ENCODE results near the gene DAZAP2. TPM values are rescaled to one million over a fixed set of nuclear protein-coding genes. Genes with fewer than 3 reads are reported as not detected.

DAZAP2 gene
- total RNA-seq, 1 donor from 2014 or later = 209 TPM

DNA sequence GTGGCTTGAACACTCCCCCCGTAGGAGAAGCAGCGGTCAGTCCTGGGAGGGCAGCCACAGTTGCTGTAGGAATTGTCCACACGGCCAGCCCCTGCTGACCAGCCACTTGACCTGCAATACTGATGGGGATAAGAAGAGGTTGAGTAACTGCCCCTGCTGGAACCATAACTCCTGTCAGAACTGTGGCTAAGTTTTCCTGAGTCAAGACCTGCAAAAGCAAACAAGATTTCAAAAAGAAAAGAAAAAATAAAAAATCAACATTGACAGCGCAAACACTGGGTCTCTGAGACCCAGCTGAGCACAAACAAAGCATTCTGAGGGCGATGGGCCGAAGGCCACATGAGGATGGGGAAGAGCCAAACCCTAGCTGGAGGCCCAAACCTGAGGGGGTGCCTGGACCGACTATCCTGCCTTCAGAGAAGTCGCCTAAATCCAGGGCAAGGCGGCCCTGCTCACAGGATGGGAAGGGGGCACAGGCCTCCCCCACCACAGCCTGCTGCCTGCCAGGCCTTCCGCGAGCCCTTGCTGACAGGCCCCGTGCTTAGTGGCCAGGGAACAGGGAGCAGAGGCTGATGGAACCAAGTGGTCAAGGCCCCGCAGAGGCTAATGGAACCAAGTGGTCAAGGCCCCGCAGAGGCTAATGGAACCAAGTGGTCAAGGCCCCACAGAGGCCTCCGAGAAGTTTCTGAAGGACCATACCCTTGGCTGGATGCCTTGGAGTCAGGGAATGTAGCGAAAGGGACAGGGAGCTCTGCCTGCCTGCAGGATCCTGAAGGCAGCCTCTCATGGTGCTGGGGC lies 39.9 kb upstream of the DAZAP2 start:
- TF ChIP-seq, protein P1, sequence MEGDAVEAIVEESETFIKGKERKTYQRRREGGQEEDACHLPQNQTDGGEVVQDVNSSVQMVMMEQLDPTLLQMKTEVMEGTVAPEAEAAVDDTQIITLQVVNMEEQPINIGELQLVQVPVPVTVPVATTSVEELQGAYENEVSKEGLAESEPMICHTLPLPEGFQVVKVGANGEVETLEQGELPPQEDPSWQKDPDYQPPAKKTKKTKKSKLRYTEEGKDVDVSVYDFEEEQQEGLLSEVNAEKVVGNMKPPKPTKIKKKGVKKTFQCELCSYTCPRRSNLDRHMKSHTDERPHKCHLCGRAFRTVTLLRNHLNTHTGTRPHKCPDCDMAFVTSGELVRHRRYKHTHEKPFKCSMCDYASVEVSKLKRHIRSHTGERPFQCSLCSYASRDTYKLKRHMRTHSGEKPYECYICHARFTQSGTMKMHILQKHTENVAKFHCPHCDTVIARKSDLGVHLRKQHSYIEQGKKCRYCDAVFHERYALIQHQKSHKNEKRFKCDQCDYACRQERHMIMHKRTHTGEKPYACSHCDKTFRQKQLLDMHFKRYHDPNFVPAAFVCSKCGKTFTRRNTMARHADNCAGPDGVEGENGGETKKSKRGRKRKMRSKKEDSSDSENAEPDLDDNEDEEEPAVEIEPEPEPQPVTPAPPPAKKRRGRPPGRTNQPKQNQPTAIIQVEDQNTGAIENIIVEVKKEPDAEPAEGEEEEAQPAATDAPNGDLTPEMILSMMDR (IDR thresholded peaks at IDR 0.05) = no peak
- ChIA-PET POLR2A (no interaction called here), CTCF (no interaction called here)
- peaks cover 16% of the 10 kb centered on the region for H3K36me3 Mint-ChIP-seq (ENCODE audit: low read depth)
- no peaks in the 10 kb centered on the region for H3K4me1 Mint-ChIP-seq
- no peaks in the 10 kb centered on the region for H3K9me3 Mint-ChIP-seq
- H3K27ac Mint-ChIP-seq = no peak overlapping the region
- intact Hi-C loops (cut with micrococcal nuclease) = no loop called here
- no peaks in the 10 kb centered on the region for H3K27me3 Mint-ChIP-seq
- no peak overlapping the region for H3K4me3 Mint-ChIP-seq
- ATAC-seq (ENCODE audit: low read depth) (no peak), DNase-seq (no peak)

DNA sequence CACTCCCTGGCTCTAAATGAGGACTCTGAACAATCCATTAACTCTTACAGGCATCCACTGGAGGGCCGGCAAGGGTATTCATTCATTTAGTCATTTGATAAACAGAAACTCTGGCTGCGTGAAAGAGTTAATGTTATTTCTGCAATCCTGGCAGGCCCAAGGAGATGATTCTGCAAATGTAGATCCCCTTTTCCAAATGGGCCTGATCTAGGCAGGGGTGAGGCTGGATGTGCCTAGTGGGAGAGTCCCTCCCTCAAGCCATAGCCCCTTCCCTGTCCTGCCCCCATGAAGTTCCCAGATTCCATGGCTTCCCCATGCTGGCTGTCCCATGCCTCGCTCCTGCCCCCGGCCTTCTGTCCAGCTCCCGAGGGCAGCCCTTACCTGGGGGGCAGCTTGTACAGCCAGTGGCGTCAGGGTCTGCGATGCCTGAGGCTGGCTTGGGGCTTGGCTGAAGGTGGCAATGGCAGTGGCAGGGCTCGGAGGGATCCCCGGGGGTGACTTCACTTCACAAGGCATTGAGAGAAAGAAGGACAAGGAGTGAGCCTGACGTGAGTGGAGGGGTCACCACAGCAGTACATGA lies 39.2 kb upstream of the DAZAP2 start:
- ChIA-PET CTCF (no interaction called here), POLR2A (no interaction called here)
- TF ChIP-seq, protein P1 (IDR thresholded peaks at IDR 0.05) = no peak
- Mint-ChIP-seq H3K9me3 (no peaks in the 10 kb centered on the region), H3K27ac (no peak overlapping the region), H3K4me3 (no peak overlapping the region), H3K4me1 (no peaks in the 10 kb centered on the region), H3K36me3 (ENCODE audit: low read depth) (peaks cover 16% of the 10 kb centered on the region), H3K27me3 (no peaks in the 10 kb centered on the region)
- ATAC-seq (ENCODE audit: low read depth) (no peak), DNase-seq (no peak)
- intact Hi-C loops (cut with micrococcal nuclease) = no loop called here

DNA sequence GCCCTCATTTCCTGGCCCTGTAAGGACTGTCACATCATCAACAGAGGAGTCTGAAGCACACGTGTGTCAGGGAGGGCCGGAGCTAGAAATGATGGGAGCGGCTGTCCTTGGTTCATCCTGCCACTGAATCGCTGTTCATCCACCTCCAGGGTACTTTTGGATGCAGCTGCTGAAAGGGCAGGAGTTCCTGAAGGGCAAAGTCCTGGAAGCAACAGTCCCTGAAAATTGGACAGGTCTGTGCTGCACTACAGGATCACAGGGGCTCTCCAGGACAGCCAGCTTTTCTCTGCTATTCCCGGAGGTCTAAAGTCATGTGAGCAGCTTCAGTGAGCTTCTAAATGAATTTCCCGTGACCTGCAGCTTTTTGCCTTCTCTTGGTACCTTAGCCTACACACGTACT lies 38.5 kb upstream of the DAZAP2 start:
- H3K4me1 Mint-ChIP-seq = no peaks in the 10 kb centered on the region
- H3K4me3 Mint-ChIP-seq = no peak overlapping the region
- no peaks in the 10 kb centered on the region for H3K27me3 Mint-ChIP-seq

DNA sequence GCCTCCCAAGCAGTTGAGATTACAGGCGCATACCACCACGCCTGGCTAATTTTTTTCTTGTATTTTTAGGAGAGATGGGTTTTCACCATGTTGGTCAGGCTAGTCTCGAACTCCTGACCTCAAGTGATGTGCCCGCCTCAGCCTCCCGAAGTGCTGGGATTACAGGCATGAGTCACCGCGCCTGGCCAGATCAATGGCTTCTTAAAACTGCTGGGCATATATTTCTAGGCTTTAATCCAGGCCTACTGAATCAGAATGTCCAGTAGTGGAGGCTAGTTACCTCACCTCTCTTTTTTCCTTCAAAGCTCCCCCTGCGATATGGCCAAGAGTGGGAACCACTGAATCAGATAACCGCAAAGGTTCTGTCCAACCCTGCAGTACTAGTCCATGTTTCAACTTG lies 37.8 kb upstream of the DAZAP2 start:
- TF ChIP-seq, protein P1 (IDR thresholded peaks at IDR 0.05) = no peak
- H3K4me3 Mint-ChIP-seq = no peak overlapping the region
- no peaks in the 10 kb centered on the region for H3K27me3 Mint-ChIP-seq
- CTCF ChIA-PET = no interaction called here
- DNase-seq = no peak
- no peaks in the 10 kb centered on the region for H3K9me3 Mint-ChIP-seq
- intact Hi-C loops (cut with micrococcal nuclease) = no loop called here
- H3K4me1 Mint-ChIP-seq = no peaks in the 10 kb centered on the region
- no peak for ATAC-seq (ENCODE audit: low read depth)
- POLR2A ChIA-PET = no interaction called here
- H3K27ac Mint-ChIP-seq = no peak overlapping the region
- H3K36me3 Mint-ChIP-seq (ENCODE audit: low read depth) = peaks cover 16% of the 10 kb centered on the region

More for the DNA sequence above, 38.5 kb upstream of the DAZAP2 start:
- no peak for ATAC-seq (ENCODE audit: low read depth)
- intact Hi-C loops (cut with micrococcal nuclease) = no loop called here
- DNase-seq = no peak
- Mint-ChIP-seq H3K27ac (no peak overlapping the region), H3K36me3 (ENCODE audit: low read depth) (peaks cover 16% of the 10 kb centered on the region), H3K9me3 (no peaks in the 10 kb centered on the region)
- POLR2A ChIA-PET = no interaction called here
- TF ChIP-seq, protein P1 (IDR thresholded peaks at IDR 0.05) = no peak
- CTCF ChIA-PET = no interaction called here

DNA sequence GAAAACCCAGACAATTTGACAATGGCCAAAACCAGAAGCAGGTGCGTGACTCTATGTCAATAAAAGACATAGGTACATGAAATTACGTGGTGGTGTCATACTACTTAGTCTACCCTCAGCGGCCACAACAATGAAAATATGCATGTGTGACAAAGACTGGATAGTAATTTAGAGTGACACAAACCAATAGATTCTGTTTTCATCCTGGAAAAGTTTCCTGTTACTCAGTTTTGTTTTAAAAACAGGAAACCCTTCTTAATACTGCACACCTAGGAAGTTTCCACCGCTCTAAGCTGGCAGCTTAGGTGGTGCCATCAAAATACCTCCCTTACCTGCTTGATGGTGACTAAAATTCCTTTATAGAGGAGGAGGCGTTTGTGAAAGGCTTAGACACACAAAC lies 35.9 kb upstream of the DAZAP2 start:
- peaks cover 12% of the 10 kb centered on the region for H3K36me3 Mint-ChIP-seq (ENCODE audit: low read depth)
- intact Hi-C loops (cut with micrococcal nuclease) = no loop called here
- ATAC-seq (ENCODE audit: low read depth) = no peak

More for the DNA sequence above, 35.9 kb upstream of the DAZAP2 start:
- Mint-ChIP-seq H3K4me1 (no peaks in the 10 kb centered on the region), H3K27ac (no peak overlapping the region), H3K27me3 (no peaks in the 10 kb centered on the region), H3K4me3 (no peak overlapping the region), H3K9me3 (no peaks in the 10 kb centered on the region)
- CTCF ChIA-PET = no interaction called here
- TF ChIP-seq, protein P1 (IDR thresholded peaks at IDR 0.05) = no peak
- POLR2A ChIA-PET = no interaction called here
- DNase-seq = no peak
